Measurements from ENCODE around the gene USH2A. TPM values are rescaled to one million over a fixed set of nuclear protein-coding genes. Genes with fewer than 3 reads are reported as not detected.

The USH2A gene
- total RNA-seq, 1 donor from 2014 or later, result not detected

GRCh38 chr1:215987092-215987875 lies 436.0 kb downstream of the USH2A start:
- no peaks in the 10 kb centered on the region for H3K4me1 ChIP-seq
- no peak for DNase-seq (ENCODE audit: low spot score in 2 of 2)
- intact Hi-C loops (cut with DNase I), result no loop called here

DNA sequence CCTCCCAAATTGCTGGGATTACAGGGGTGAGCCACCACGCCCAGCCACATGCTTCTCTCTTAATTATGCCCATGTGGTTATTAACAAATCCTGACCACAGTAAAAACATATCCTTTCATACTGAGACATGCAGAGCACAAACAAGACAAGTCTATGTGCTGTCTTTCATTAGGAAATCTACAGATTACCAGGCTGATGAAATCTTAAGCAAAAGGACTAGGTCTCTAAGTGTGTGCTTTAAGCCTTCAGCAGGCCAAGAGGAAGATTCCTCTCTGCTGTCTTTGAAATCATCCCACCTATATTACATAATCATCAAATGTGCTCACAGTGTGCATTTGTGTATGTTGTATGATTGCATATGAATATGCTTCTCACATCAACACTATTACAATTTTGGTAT lies 436.8 kb downstream of the USH2A start:
- Histone ChIP-seq H3K36me3 (no peaks in the 10 kb centered on the region), H3K27me3 (no peaks in the 10 kb centered on the region), H3K27ac (no peak overlapping the region), H3K9me3 (no peaks in the 10 kb centered on the region), H3K4me1 (no peaks in the 10 kb centered on the region), H3K4me3 (no peak overlapping the region)
- TF ChIP-seq, protein P1, sequence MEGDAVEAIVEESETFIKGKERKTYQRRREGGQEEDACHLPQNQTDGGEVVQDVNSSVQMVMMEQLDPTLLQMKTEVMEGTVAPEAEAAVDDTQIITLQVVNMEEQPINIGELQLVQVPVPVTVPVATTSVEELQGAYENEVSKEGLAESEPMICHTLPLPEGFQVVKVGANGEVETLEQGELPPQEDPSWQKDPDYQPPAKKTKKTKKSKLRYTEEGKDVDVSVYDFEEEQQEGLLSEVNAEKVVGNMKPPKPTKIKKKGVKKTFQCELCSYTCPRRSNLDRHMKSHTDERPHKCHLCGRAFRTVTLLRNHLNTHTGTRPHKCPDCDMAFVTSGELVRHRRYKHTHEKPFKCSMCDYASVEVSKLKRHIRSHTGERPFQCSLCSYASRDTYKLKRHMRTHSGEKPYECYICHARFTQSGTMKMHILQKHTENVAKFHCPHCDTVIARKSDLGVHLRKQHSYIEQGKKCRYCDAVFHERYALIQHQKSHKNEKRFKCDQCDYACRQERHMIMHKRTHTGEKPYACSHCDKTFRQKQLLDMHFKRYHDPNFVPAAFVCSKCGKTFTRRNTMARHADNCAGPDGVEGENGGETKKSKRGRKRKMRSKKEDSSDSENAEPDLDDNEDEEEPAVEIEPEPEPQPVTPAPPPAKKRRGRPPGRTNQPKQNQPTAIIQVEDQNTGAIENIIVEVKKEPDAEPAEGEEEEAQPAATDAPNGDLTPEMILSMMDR (IDR thresholded peaks at IDR 0.05), result no peak
- intact Hi-C loops (cut with DNase I), result no loop called here
- DNase-seq (ENCODE audit: low spot score in 2 of 2), result no peak

More at GRCh38 chr1:215987092-215987875, 436.0 kb downstream of the USH2A start:
- no peaks in the 10 kb centered on the region for H3K27me3 ChIP-seq
- H3K27ac ChIP-seq, result no peak overlapping the region
- no peak overlapping the region for H3K4me3 ChIP-seq
- no peaks in the 10 kb centered on the region for H3K9me3 ChIP-seq
- TF ChIP-seq, protein P1 (IDR thresholded peaks at IDR 0.05), result no peak
- no peaks in the 10 kb centered on the region for H3K36me3 ChIP-seq

- Histone ChIP-seq H3K4me1 (no peaks in the 10 kb centered on the region), H3K9me3 (no peaks in the 10 kb centered on the region), H3K36me3 (no peaks in the 10 kb centered on the region), H3K27ac (no peak overlapping the region), H3K27me3 (no peaks in the 10 kb centered on the region), H3K4me3 (no peak overlapping the region)
- DNase-seq (ENCODE audit: low spot score in 2 of 2), result no peak
- intact Hi-C loops (cut with DNase I), result no loop called here
- TF ChIP-seq, protein P1 (IDR thresholded peaks at IDR 0.05), result no peak
These were observed 439.6 kb downstream of the USH2A start for GRCh38 chr1:215983680-215984079.

DNA sequence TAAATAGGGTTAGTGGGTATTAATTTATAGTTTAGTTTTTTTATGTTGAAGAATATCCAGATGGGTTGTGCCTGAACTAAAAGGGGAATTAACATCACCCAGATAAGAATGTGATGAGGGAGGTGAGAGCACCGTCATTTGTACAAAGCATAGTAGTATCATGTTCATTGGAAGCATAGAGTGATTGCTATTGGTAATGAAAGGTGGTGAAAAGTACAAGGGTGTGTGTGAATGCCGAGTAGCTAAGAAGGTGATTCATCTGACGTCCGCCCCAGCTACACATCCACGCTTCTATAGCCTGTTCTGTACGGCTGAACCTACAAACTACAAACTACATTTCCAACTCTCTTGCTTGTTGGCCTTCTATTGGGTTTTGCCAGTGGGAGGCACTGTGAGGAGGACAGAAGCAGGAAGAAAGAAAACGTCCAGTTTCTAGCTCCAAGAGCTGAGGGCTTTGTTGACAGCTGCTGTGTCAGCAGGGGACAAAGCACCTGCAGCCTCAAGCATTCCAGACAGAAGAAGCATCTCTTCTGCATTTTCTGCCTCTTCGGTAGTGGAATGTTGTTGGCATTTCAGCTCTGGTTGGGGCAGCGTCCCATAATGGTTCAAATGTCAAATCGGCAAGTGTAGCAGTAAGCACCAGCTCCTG lies 451.3 kb downstream of the USH2A start:
- TF ChIP-seq, protein P1 (IDR thresholded peaks at IDR 0.05), result no peak
- intact Hi-C loops (cut with DNase I), result no loop called here

GRCh38 chr1:215970406-215970805 lies 452.8 kb downstream of the USH2A start:
- Histone ChIP-seq H3K27ac (no peak overlapping the region), H3K9me3 (no peaks in the 10 kb centered on the region), H3K27me3 (no peaks in the 10 kb centered on the region), H3K36me3 (no peaks in the 10 kb centered on the region), H3K4me3 (no peak overlapping the region), H3K4me1 (no peaks in the 10 kb centered on the region)
- intact Hi-C loops (cut with DNase I), result no loop called here
- no peak for DNase-seq (ENCODE audit: low spot score in 2 of 2)
- TF ChIP-seq, protein P1 (IDR thresholded peaks at IDR 0.05), result no peak

More for the DNA sequence above, 451.3 kb downstream of the USH2A start:
- Histone ChIP-seq H3K27ac (no peak overlapping the region), H3K4me3 (no peak overlapping the region), H3K27me3 (no peaks in the 10 kb centered on the region), H3K36me3 (no peaks in the 10 kb centered on the region), H3K9me3 (no peaks in the 10 kb centered on the region), H3K4me1 (no peaks in the 10 kb centered on the region)
- no peak for DNase-seq (ENCODE audit: low spot score in 2 of 2)

Data from ascending aorta (tissue), 2 donors.